ENCODE results near the gene SNAP29.
"Not testable (repeated sequence)": the region's sequence is repeated elsewhere in the genome, so short reads cannot be mapped to it uniquely, and the experiment has no call there.

The SNAP29 gene

DNA sequence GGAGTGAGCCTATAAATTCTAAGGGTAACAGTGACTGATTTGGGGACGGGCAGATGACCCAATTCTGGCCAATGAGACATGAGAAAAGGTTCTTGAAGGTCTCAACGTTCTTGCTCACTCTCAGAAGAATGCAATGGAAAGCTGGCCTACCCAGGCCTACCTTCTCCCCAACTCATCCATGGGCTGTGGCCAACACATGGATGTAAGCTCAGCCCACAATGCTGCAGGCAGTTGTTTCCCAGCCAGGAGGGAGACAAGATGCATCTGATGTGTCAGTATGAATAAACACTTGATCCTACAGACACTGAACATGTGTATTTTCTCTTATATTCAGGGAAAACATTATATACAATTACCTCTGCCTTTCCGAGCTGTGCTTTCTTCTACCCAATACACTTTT lies 24.6 kb upstream of the SNAP29 start:
- no peak overlapping the region for H3K4me3 ChIP-seq (ENCODE audit: low read depth, low read length)

DNA sequence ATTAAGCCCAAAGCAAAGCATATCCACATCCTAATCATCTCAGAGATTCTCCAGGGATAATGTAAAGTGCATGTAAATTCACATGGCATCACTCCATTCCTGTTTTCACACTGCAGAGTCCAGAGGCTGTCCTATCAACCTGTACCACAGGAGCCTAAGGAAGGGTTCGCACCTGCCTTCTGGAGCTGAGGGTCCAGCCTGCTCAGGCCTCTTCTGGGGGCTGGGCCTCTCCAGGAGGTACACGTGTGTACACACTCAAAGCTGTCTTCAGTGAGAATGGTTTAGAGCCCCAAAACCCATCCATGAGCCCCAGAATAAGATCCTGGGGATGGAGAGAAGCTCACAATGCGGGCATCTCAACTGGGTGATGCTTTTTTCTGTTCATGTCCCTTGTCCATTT lies 24.1 kb upstream of the SNAP29 start:
- H3K4me3 ChIP-seq (ENCODE audit: low read depth, low read length), result no peak overlapping the region

DNA sequence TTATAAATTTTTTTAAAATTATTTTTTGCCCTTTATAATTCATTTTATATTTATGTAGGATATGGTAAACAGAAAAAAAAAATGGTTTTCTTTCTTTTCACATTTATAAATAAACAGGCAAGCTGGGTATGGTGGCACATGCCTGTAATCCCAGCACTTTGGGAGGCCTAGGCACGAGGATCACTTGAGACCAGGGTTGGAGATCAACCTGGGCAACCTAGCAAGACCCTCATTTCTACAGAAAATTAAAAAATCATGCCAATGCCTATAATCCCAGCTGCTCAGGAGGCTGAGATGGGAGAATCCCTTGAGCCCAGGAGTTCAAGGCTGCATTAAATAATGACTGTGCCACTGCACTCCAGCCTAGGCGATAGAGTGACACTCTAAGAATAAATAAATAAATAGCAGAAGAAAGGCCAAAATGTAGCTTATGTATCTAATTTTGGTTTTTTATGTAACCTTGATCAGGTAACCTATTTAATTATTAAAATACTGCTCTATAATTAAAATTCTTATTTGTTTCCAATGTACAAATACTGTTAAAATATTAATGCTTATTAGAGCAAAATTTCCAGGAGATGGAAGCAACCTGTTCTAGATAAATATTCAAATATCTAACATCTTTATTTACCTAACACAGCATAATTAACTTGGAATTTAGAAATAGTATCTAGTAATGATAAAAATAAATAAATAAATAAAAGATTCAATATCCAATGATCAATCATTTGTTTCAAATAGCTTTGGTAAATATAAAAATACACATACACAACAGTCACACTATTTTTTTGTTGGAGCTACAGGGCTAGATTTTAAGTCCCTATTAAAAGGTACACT lies 21.6 kb upstream of the SNAP29 start:
- no peak overlapping the region for H3K4me3 ChIP-seq (ENCODE audit: low read depth, low read length)

DNA sequence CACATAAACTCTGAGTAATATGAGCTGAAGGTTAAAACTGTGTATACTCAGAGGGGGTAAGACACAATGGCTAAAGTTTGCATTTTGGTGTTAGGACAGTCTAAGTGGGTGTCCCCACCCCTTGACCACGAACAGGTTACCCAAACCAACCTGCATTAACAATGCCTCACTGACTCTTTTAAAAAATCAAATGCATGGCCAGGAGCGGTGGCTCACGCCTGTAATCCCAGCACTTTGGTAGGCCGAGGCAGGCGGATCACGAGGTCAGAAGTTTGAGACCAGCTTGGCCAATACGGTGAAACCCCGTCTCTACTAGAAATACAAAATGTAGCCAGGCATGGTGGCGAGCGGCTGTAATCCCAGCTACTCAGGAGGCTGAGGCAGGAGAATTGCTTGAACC lies 19.5 kb upstream of the SNAP29 start:
- H3K4me3 ChIP-seq (ENCODE audit: low read depth, low read length), result not testable (repeated sequence)

DNA sequence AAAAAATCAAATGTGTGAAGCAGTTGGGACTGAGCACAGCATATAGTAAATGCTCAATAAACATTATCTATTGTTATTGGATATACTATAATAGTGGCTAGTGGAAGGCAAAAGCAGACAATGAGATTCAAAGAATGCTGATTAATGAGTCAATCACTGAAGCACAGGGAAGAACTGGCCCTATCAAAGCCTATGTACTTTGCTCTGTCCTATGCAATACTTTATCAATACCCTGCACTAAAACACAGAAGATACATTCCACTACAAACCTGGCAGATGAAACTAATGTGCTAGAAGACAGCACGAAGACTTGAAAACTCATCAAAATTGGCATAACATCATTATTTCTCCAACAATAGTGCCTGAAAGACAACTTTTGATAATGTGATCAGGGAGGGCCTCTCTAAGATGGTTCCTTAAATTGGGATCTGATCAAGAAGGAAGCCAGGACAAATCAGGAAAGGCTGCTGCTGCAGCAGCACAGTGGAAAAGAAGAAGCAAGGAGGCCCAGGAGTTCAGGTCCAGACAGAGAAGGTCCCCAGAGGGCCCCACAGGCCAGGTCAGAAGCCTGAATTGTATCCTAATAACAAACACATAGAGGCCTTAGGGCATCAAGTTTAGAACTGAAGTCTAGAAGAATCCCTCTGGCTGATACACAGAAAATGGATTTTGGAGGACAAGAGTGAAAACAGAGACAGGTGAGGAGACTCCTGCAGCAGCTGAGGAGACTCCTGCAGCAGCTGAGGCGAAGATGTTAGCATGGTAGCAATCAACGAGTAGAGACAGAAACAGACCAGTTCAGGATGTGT lies 18.8 kb upstream of the SNAP29 start:
- no peak overlapping the region for H3K4me3 ChIP-seq (ENCODE audit: low read depth, low read length)

DNA sequence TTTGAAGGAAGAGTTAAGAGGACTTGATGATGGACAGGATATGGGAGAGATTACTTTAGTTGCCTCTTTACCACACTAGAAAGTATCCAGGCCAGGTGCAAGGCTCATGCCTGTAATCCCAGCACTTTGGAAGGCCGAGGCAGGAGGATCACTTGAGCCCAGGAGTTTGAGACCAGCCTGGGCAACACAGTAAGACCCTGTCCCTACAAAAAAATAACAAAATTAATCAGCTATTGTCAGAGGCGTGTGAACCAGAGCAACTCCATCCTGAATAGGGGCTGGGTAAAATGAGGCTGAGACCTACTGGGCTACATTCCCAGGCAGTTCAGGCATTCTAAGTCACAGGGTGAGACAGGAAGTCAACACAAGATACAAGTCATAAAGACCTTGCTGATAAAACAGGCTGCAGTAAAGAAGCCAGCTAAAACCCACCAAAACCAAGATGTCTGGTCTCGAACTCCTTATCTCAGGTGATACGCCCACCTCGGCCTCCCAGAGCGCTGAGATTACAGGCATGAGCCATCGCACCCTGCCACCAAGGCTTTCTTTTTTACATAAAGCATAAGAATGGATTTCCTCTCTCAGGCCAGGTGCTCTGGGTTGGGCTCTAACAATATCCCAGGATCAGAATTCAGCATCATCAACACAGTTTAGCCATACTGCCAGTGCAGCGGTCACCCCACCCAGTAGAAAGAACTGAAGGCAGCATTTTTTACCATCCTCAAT lies 18.0 kb upstream of the SNAP29 start:
- no peak overlapping the region for H3K4me3 ChIP-seq (ENCODE audit: low read depth, low read length)

DNA sequence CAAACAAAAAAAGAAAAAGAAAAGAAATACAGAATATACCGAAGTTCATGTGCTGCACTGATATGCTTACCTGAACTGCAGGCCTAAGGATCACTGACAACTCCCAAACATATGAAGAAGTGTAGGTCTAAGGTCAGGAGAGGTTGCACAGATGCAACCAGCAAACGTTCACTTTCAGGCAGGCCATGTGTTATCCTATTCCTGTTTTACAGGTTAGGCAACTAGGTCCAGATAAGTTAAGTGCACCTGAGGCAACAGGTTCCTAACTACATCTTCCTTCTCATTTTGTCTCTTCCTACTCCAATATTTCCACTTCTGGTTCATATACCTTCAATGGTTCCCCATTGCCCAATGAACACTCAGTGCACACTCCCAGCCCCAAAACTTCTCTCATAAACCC lies 15.3 kb upstream of the SNAP29 start:
- H3K4me3 ChIP-seq (ENCODE audit: low read depth, low read length), result no peak overlapping the region

DNA sequence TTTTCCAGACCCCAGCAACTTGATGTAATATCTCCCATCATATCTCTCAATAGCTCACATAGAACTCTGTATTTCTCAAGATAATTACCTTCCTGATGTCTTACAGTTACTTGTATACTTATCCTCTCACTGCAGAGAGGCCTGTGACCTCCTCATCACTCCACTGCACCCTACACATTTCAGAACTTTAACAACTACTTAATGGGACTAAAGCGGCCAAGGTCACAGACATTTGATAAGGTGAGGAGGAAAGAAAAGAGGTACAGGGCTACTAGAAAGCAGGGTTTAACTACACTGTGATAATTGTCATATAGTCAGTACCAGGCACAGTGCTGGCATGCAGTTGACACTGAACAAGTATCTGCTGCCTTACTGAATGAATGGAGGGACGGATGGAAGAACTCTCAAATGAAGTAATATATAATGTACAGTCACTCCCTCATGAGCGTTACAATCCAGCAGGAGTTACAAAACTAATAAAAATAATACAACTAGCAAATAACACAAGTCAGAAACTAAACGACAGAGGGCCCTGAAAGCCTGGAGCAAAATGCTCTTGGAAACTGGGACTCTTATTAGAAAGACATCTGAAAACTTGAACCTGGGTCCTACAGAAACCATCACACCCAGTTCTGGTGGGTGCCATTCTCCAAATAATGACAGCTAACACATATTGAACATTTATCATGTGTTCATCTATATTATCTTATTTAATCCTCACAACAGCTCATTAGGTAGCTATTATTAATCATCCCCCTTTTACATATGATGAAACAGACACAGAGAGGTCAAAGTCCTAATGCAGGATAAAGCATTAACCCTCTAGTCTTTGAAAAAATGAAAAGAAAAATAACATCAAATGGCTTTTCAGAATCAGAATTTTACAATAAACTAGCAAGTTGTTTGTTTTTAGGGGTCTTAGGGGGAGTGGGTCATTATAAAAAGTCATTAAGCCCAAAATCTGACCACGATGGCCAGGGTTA lies 14.5 kb upstream of the SNAP29 start:
- no peak overlapping the region for H3K4me3 ChIP-seq (ENCODE audit: low read depth, low read length)

DNA sequence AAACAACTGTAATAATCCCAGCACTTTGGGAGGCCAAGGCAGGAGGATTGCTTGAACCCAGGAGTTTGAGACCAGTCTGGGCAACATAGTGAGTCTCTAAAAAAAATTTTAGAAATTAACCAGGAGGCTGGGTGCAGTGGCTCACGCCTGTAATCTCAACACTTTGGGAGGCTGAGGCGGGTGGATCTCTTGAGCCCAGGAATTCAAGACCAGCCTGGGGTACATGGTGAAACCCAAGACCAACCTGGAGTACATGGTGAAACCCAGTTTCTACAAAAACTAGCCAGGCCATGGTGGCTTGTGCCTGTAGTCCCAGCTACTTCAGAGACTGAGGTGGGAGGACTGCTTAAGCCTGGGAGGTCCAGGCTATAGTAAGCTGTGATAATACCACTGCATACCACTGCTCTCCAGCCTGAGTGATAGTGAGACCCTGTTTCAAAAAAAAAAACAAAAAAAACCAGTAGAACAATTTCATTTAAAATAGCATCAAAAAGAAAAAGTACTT lies 11.4 kb upstream of the SNAP29 start:
- no peak overlapping the region for H3K4me3 ChIP-seq (ENCODE audit: low read depth, low read length)

DNA sequence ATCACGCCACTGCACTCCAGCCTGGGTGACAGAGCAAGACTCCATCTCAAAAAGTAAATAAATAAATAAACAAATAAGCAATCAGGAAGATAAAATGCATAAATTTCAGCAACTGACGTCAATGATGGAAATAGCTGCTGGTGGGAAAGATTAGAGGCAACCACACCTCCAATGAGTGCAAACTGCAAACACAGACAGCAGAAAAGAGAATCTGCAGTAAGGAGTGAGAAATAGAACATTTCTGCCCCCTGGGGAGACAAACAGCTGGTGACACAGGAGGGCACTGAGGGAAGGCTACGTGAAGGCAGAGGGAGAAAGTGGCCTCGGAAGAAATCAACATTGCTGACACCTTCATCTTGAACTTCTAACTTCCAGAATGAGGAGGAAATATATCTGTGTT lies 6.7 kb upstream of the SNAP29 start:
- no peak overlapping the region for H3K4me3 ChIP-seq (ENCODE audit: low read depth, low read length)

DNA sequence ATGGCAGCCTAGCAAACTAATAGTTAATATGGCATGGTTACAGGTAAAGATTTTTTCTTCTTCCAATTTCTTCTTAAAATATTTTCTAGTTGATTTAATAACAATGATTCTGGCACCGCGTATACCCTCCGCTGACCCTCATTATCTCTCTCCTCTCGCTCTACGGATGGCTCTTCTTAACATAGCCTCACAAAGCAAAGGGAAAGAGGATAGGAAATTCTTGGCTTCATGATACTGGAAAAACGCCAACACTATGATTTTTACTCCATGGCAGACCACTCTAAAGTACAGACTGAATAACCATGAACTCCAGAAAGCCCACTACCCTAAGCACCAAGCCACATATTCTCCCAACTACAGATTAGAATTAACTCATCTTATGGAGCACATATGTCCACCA lies 6.3 kb upstream of the SNAP29 start:
- H3K4me3 ChIP-seq (ENCODE audit: low read depth, low read length), result no peak overlapping the region

DNA sequence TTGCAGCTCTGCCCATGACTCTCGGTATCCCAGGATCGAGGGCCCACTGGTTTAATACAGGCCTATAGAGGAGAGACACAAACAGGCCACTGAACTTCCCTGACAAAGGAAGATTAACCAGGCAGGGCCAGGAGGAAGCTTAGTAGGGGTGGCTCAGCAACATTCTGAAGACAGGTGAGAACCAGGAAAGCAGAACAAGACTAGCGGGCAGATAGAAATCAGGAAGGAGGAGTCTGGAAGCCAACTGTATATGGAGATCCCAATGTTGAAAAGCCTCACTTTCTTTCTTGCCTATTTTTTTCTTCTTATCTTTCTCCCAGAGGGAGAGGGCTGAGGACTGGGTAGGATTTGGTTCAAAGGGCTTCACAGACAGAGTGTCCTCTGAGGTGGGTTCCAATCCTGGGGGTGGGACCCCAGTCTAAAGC lies 5.6 kb upstream of the SNAP29 start:
- no peak overlapping the region for H3K4me3 ChIP-seq (ENCODE audit: low read depth, low read length)

DNA sequence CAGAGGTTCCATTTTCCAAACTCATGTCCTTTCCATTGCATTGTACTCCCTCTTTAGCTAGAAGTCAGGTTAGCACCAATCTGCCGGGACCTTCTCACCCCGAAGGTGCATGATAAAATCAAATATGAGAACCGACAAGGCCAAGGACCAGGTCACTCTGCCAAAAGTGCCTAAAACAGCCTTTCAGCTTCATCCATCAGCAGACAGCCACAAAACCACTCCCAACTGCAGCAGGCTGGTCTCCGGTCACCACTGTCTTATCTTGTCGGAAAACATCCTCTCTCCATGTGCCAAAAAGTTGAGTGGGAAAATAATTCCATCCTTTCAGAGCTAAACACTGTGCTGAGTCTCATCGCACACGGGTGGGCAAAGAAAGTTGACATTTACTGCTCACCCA lies 1.6 kb upstream of the SNAP29 start:
- H3K4me3 ChIP-seq (ENCODE audit: low read depth, low read length), result peak overlapping the region; percentile 88

DNA sequence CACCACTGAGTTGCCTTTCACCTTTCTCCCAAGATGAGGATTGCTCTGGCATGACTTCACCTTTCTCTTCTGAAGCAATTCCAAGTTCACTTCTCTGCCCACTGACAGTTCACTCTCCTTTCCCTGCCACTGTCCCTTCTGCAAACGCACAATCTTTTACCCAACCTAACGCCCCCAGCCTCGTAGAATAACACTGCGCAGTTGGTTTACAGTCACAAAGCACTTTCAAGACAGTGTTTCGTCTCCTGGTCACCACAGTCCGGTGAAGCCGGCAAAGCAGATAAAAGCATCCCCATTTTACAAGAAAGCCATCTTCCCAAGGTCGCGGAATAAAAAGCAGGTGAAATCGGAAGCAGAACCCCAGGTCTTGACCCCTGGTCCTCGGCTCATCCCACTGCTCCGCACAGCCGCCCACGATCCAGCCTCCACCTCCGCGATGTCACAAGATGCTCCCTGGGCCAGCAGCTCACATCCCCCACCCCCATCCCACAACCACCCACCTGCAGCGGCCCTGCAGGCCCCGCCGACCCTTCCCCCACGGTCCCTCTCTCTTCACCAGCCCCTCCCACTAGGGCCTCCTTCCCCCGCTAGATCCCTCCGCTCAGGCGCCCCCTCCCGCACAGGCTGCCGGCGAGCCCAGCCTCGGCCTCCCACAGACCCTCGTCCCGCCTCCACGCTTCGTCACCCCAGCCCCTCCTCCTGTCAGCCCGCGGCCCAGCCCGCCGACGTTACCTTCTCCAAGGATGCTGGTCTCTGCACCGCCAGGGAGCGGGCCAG lies 781 bp upstream of the SNAP29 start:
- peak overlapping the region; percentile 88 for H3K4me3 ChIP-seq (ENCODE audit: low read depth, low read length)

DNA sequence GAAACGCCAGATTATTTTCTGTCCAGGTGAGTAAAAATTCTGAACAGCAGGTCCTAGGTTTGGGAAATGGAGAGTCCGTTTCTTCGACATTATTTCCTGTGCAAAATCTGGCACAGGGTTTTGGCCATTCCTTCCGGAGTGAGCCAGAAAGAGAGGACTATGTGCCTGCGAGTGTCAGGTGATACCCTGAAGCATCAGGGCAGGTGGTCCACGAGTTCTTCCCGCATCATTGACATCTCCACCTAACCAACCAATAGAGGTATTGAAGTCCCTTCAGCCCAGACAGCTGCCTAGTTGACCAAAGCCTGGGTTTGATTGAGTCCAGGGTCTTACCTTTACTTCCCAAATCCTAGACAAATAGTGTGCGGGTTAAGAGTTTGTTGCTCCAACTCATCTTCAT lies 808 bp downstream of the SNAP29 start:
- H3K4me3 ChIP-seq (ENCODE audit: low read depth, low read length), result peak overlapping the region; percentile 88

DNA sequence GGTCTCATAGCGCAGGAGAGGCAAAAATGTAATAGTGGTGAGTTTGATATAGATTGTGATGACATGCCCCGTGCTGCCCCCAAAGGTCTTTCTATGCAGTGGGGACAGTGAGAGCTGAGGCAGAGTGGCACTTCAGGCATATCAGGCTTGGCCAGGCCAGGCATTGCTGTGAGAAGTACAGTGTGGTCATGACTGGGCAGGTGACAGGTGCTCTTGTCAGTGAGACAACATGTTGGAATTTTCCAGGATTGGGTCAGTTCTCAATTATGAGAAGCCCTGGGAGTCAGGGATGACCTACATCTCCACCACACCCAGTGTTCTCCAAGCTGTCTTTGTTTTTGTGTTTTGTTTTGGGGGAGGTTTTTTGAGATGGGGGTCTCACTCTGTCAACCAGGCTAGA lies 3.7 kb downstream of the SNAP29 start:
- no peak overlapping the region for H3K4me3 ChIP-seq (ENCODE audit: low read depth, low read length)

DNA sequence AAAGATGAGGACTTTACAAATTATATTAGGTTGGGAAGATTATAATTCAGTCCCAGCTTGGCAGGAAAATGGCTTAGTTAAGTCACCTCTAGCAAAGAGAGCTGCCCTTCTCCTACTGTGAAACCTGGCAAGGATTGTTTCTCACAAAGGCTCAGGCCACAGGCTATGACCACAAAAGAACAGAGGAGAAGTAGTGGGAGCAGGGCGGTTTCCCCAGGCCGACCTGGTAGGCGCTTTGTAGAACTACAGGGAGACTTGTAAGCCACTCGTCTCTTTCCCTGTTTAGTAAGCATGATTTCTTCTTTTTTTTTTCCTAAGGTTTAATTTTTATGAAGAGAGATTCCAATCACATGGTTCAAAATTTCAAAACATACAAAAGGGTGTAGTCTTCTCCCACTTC lies 4.6 kb downstream of the SNAP29 start:
- H3K4me3 ChIP-seq (ENCODE audit: low read depth, low read length), result no peak overlapping the region

DNA sequence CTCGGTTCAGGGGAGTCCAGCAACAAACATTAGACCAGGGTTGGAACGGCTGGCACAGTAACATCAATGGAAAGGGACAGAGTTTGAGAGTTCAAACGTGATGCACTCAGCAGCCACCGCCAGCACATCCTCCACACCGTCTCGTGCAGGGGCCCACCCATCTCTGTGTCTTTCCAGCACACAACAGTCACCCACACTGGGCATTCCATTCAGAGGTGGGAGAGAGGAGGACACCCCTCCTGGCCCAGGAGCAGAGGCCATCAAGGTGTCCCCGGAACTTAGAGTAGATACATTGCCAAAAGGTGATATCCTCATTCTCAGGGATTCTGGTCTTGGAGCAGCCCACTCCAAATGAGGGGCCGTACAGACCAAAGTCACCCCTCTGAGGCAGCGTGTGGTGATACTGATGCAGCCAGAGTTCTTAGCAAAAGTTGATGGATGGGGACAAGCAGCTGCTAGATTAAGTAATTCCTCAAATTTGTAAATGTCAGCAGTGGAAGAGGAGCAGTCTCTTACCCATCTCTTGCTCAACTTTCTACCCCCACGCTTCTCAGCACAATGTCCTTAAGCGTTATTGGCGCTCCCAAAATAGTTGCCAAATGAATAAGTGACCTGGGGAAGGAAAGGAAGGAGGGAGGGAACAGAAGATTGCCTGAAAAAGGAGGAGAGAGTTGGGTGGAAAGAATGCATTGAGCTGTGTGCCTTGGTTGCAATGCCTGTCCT lies 5.5 kb downstream of the SNAP29 start:
- H3K4me3 ChIP-seq (ENCODE audit: low read depth, low read length), result no peak overlapping the region

DNA sequence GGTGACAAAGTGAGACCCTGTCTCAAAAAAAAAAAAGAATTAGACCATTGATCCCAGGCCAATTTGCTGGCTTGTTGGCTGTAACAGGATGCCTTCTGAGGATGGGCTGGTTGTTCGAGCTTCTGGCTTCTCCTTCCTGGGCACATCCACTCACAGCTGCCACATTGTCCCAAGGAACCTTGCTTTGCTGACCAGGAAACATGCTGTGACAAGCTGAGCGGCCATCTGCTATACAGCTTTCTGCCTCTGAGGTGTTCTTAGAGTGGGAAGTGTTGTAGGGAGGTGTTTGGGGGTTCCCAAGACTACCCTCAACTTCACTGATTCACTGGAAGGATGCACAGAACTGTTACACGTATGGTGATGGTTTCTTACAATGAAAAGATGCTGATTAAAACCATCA lies 6.5 kb downstream of the SNAP29 start:
- H3K4me3 ChIP-seq (ENCODE audit: low read depth, low read length), result no peak overlapping the region

All from iPS-11a (cell line).